OCI-LY1 (cell line): ENCODE results near the gene SPECC1L.

Source experiments
- H2AFZ ChIP-seq: fragments of 200-600 bp; sonication (generic), shearing (Covaris generic); 2 replicates; pipeline ENCODE4 v1.6.0; 2014; ENCODE audit warnings: antibody characterized with exemption, mild to moderate bottlenecking, low read length
- H3F3A ChIP-seq: fragments of 200-600 bp; sonication (generic), shearing (Covaris generic); 2 replicates; pipeline ENCODE4 v1.6.0; 2014; ENCODE audit warnings: mild to moderate bottlenecking, antibody characterized with exemption, low read length, moderate library complexity; ENCODE audit not compliant: insufficient read depth
- H3K27ac ChIP-seq: fragments of 200-600 bp; sonication (generic); 2 replicates; pipeline ENCODE4 v1.5.1; 2014; ENCODE audit warnings: low read length, mixed run types, mild to moderate bottlenecking, low read depth; ENCODE audit not compliant: poor library complexity, severe bottlenecking
- H3K27me3 ChIP-seq: fragments of 200-600 bp; sonication (generic); 2 replicates; pipeline ENCODE4 v1.6.0; 2014; ENCODE audit warnings: antibody characterized with exemption, mild to moderate bottlenecking, low read length, moderate library complexity; ENCODE audit not compliant: insufficient read depth
- H3K36me3 ChIP-seq: fragments of 200-600 bp; sonication (generic); 2 replicates; pipeline ENCODE4 v1.6.1; 2014; ENCODE audit warnings: mild to moderate bottlenecking, antibody characterized with exemption, low read length, moderate library complexity, mixed read lengths; ENCODE audit not compliant: insufficient read depth
- H3K4me1 ChIP-seq: fragments of 200-600 bp; sonication (generic); 2 replicates; pipeline ENCODE4 v1.5.1; 2014; ENCODE audit warnings: mild to moderate bottlenecking, low read length, moderate library complexity; ENCODE audit not compliant: insufficient read depth, severe bottlenecking
- H3K4me2 ChIP-seq: fragments of 200-600 bp; sonication (generic), shearing (Covaris generic); 2 replicates; pipeline ENCODE4 v1.6.1; 2014; ENCODE audit warnings: low read length
- H3K4me3 ChIP-seq: fragments of 200-600 bp; sonication (generic); 2 replicates; pipeline ENCODE4 v1.5.1; 2014; ENCODE audit warnings: low read length, low read depth, mild to moderate bottlenecking, mixed read lengths; ENCODE audit not compliant: poor library complexity, severe bottlenecking
- H3K79me2 ChIP-seq: fragments of 200-600 bp; shearing (Covaris generic); 2 replicates; pipeline ENCODE4 v1.6.1; 2016; ENCODE audit warnings: mixed run types, low read length, mixed read lengths; ENCODE audit not compliant: insufficient read depth
- H3K9ac ChIP-seq: fragments of 200-600 bp; sonication (generic), shearing (Covaris generic); 2 replicates; pipeline ENCODE4 v1.6.1; 2014; ENCODE audit warnings: mild to moderate bottlenecking, low read length, mixed read lengths
- H3K9me2 ChIP-seq: fragments of 200-600 bp; sonication (generic), shearing (Covaris generic); 2 replicates; pipeline ENCODE4 v1.6.1; 2014; ENCODE audit warnings: low read depth, mild to moderate bottlenecking, low read length, mixed read lengths
- H3K9me3 ChIP-seq: fragments of 200-600 bp; shearing (Covaris generic); 2 replicates; pipeline ENCODE4 v1.6.1; 2014; ENCODE audit warnings: low read length, mixed read lengths
- H4K20me1 ChIP-seq: fragments of 200-600 bp; sonication (generic), shearing (Covaris generic); 2 replicates; pipeline ENCODE4 v1.6.0; 2016; ENCODE audit warnings: mild to moderate bottlenecking, low read length; ENCODE audit not compliant: insufficient read depth
- EZH2 ChIP-seq: fragments of 200-600 bp; sonication (generic), shearing (Covaris generic); IDR thresholded peaks from 2 replicates; pipeline ENCODE4 v1.8.0; 2017; ENCODE audit warnings: borderline replicate concordance, mixed run types, mild to moderate bottlenecking, antibody characterized with exemption, low read length, moderate library complexity, mixed read lengths
- TF ChIP-seq, protein P1 (sequence below): fragments of 200-600 bp; sonication (generic), shearing (Covaris generic); IDR thresholded peaks from 2 replicates; pipeline ENCODE4 v1.5.1; 2017; ENCODE audit warnings: mild to moderate bottlenecking, antibody characterized with exemption, low read length, moderate library complexity, mixed read lengths

SPECC1L gene

DNA sequence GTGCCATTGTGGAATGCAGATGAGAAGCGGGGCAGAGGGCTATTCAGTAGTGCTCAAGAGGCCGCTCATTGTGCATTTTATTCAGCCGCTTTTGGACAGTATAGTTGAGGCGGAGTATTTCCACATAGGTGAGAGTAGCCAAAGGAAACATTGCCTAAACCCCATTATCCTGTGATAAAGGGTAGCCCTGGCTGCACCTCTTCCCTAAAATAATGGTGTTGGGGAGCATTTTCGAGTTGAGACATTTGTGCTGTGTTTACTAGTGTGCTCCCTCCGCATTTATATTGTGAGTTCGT lies 68.8 kb downstream of the SPECC1L start:
- Histone ChIP-seq H3K27me3 (no peaks in the 10 kb centered on the region), H3K4me2 (no peak overlapping the region), H3K36me3 (peaks cover 82% of the 10 kb centered on the region), H3K9me2 (no peaks in the 10 kb centered on the region), H3K27ac (no peak overlapping the region), H3F3A (no peaks in the 10 kb centered on the region; the same call in 1 of the 2 replicates), H3K9me3 (no peaks in the 10 kb centered on the region), H4K20me1 (no peaks in the 10 kb centered on the region), H3K4me1 (peaks cover 4% of the 10 kb centered on the region), H3K9ac (no peak overlapping the region), H2AFZ (no peak overlapping the region), H3K79me2 (no peaks in the 10 kb centered on the region), H3K4me3 (no peak overlapping the region)
- TF ChIP-seq EZH2, result no peak
- TF ChIP-seq, protein P1, sequence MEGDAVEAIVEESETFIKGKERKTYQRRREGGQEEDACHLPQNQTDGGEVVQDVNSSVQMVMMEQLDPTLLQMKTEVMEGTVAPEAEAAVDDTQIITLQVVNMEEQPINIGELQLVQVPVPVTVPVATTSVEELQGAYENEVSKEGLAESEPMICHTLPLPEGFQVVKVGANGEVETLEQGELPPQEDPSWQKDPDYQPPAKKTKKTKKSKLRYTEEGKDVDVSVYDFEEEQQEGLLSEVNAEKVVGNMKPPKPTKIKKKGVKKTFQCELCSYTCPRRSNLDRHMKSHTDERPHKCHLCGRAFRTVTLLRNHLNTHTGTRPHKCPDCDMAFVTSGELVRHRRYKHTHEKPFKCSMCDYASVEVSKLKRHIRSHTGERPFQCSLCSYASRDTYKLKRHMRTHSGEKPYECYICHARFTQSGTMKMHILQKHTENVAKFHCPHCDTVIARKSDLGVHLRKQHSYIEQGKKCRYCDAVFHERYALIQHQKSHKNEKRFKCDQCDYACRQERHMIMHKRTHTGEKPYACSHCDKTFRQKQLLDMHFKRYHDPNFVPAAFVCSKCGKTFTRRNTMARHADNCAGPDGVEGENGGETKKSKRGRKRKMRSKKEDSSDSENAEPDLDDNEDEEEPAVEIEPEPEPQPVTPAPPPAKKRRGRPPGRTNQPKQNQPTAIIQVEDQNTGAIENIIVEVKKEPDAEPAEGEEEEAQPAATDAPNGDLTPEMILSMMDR, result no peak

DNA sequence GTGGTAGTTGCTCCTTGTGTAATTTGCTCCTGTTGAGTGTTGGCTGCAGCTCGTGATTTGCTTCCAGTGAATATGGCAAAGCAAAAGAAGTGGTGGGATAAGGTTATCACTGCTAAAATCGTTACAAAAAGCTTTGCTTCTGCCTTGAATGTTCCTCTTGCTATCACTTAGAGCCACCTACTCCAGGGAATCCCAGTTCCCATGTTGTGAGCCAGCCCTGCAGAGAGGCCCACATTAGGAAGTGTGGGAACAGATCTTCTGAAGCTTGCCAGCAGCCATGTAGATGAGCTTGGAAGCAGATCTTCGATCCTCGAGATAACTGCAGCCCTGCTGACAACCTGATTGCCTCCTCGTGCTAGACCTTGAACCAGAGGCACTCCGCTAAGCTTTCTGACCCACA lies 71.0 kb downstream of the SPECC1L start:
- TF ChIP-seq, protein P1, result no peak
- no peak for TF ChIP-seq EZH2
- H3F3A ChIP-seq, result peaks cover 3% of the 10 kb centered on the region; the same call in 1 of the 2 replicates
- H3K27me3 ChIP-seq, result no peaks in the 10 kb centered on the region
- H3K4me2 ChIP-seq, result no peak overlapping the region
- H4K20me1 ChIP-seq, result no peaks in the 10 kb centered on the region
- H3K4me3 ChIP-seq, result no peak overlapping the region
- H3K4me1 ChIP-seq, result peaks cover 4% of the 10 kb centered on the region
- no peak overlapping the region for H3K9ac ChIP-seq
- no peak overlapping the region for H2AFZ ChIP-seq
- peaks cover 81% of the 10 kb centered on the region for H3K36me3 ChIP-seq
- H3K27ac ChIP-seq, result no peak overlapping the region
- H3K9me3 ChIP-seq, result no peaks in the 10 kb centered on the region
- H3K79me2 ChIP-seq, result no peaks in the 10 kb centered on the region
- H3K9me2 ChIP-seq, result no peaks in the 10 kb centered on the region

DNA sequence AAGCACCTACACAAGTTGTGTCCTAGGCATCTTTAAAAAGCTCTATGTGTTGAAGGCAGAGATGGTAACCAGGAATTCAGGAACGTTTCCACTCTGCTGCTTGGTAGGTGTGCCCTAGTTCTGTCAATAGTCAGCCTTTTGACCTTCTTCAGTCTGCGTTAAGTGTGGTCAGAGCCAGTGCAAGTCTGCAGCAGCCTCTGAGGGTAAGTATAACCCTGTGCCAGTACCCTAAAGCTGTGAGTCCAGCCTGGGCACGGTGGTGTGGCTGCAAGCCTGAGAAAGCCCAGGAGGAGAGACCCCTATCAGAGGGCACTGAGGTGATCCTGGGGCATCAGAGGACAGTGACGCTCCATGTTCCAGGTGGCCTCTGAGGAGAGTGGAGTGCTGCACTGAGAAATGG lies 80.0 kb downstream of the SPECC1L start:
- Histone ChIP-seq H3K9me2 (no peaks in the 10 kb centered on the region), H2AFZ (no peak overlapping the region), H3K4me3 (no peak overlapping the region), H3K4me1 (no peaks in the 10 kb centered on the region), H3K36me3 (peaks cover 89% of the 10 kb centered on the region), H3K27ac (no peak overlapping the region), H3F3A (no peaks in the 10 kb centered on the region), H3K27me3 (no peaks in the 10 kb centered on the region), H3K9me3 (no peaks in the 10 kb centered on the region), H3K9ac (no peak overlapping the region), H3K4me2 (no peak overlapping the region), H3K79me2 (no peaks in the 10 kb centered on the region), H4K20me1 (no peaks in the 10 kb centered on the region)
- no peak for TF ChIP-seq EZH2
- TF ChIP-seq, protein P1, result no peak

DNA sequence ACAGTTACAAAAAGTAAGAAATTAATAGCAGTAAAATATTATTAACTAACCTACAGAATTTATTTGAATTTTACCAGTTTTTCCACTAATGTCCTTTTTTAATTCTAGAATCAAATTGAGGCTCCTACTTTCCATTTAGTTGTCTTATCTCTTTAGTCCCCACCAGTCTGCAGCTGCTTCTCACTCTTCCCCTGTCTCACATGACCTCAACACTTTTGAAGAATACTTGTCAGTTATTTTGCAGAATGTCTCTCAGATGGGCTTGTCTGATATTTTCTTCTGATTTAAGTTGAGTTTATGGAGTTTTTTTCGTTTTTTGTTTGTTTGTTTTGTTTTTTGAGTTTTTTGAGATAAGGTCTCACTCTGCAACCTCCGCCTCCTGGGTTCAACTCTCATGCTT lies 82.5 kb downstream of the SPECC1L start:
- H3K79me2 ChIP-seq, result no peaks in the 10 kb centered on the region
- no peaks in the 10 kb centered on the region for H3K27me3 ChIP-seq
- no peak overlapping the region for H2AFZ ChIP-seq
- peaks cover 76% of the 10 kb centered on the region for H3K36me3 ChIP-seq
- no peaks in the 10 kb centered on the region for H3K4me1 ChIP-seq
- H4K20me1 ChIP-seq, result no peaks in the 10 kb centered on the region
- H3K9me2 ChIP-seq, result no peaks in the 10 kb centered on the region
- H3K4me3 ChIP-seq, result no peak overlapping the region
- H3K4me2 ChIP-seq, result no peak overlapping the region
- no peaks in the 10 kb centered on the region for H3F3A ChIP-seq
- H3K9me3 ChIP-seq, result no peaks in the 10 kb centered on the region
- no peak for TF ChIP-seq EZH2
- TF ChIP-seq, protein P1, result no peak
- no peak overlapping the region for H3K27ac ChIP-seq
- no peak overlapping the region for H3K9ac ChIP-seq
